Tibial nerve (tissue), 4 donors: ENCODE data around the gene LAMTOR5.

ENCODE experiments used
- EP300 ChIP-seq, 2 donors: sonication (generic); formaldehyde crosslinking; IDR thresholded peaks; one replicate each; pipeline ENCODE4 v1.6.1; 2017; ENCODE audit warnings: antibody characterized with exemption in 2 of 2, mild to moderate bottlenecking in 1 of 2
- TF ChIP-seq, protein P1 (sequence below), 5 experiments: fragments of 200-600 bp in 3 of 5; fragments of 450-650 bp in 2 of 5; sonication (generic) in 3 of 5; IDR thresholded peaks; one replicate each; pipeline ENCODE4 v1.5.1; 2016 to 2019; ENCODE audit warnings: antibody characterized with exemption in 5 of 5, mild to moderate bottlenecking in 3 of 5, moderate library complexity in 2 of 5

DNA sequence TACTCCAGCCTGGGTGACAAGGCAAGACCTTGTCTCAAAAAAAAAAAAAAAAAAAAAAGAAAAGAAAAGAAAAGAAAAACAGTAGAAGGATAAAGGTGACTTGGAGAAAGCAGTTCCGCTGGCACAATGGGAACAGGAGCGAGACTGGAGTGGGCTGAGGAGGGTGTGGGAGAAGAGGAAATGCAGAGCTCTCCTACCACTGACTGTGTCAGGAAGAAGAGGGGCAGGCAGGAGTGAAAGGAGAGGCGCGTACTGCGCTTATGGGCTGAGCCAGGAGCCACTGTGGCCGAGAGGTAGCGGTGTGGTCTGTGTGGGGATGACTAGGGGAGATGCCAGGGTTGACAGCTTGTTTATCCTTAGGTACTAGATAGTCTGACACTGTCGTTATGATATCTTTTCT, 37.1 kb upstream of the LAMTOR5 start:
- no peak for TF ChIP-seq EP300 (IDR thresholded peaks at IDR 0.05)
- TF ChIP-seq, protein P1, sequence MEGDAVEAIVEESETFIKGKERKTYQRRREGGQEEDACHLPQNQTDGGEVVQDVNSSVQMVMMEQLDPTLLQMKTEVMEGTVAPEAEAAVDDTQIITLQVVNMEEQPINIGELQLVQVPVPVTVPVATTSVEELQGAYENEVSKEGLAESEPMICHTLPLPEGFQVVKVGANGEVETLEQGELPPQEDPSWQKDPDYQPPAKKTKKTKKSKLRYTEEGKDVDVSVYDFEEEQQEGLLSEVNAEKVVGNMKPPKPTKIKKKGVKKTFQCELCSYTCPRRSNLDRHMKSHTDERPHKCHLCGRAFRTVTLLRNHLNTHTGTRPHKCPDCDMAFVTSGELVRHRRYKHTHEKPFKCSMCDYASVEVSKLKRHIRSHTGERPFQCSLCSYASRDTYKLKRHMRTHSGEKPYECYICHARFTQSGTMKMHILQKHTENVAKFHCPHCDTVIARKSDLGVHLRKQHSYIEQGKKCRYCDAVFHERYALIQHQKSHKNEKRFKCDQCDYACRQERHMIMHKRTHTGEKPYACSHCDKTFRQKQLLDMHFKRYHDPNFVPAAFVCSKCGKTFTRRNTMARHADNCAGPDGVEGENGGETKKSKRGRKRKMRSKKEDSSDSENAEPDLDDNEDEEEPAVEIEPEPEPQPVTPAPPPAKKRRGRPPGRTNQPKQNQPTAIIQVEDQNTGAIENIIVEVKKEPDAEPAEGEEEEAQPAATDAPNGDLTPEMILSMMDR (IDR thresholded peaks at IDR 0.05), result no peak
